A549 (cell line): ENCODE data around the gene ATP6V0A4. TPM values are rescaled to one million over a fixed set of nuclear protein-coding genes. Genes with fewer than 3 reads are reported as not detected.

Source experiments
- ATAC-seq, 2 experiments: fragments of 200-7000 bp in 1 of 2; fragments of >200 bp in 1 of 2; cut with Nextera tagmentation in 1 of 2; cut with Tn5 transposase in 1 of 2; 3 replicates each; pipeline versions ENCODE4 v1.8.0 to v1.9.1; 2018 to 2020; ENCODE audit warnings: mild to moderate bottlenecking in 1 of 2, moderate library complexity in 1 of 2
- CTCF ChIA-PET: fragments of 300-600 bp; sonication (Branson Sonifier 250); formaldehyde crosslinking; extraction: SDS; loops from one replicate; lab custom pipeline; 2021; ENCODE audit warnings: antibody characterized with exemption, inconsistent platforms; lab: Yijun Ruan, JAX
- POLR2A ChIA-PET: fragments of 350-600 bp; formaldehyde crosslinking; extraction: SDS; loops from one replicate; lab custom pipeline; 2021; ENCODE audit warnings: antibody characterized with exemption, inconsistent platforms; lab: Yijun Ruan, JAX
- DNase-seq, 2 experiments: peaks; one replicate each; pipeline versions ENCODE4 v3.0.0 to v3.0.0-alpha.2; 2011 to 2016; ENCODE audit warnings: low read depth in 1 of 2, low spot score in 1 of 2
- FAIRE-seq: peaks from 2 replicates; lab custom pipeline; 2011; peaks lifted over from hg19 to GRCh38; lab: Jason Lieb, UNC
- H3K27ac ChIP-seq, 2 experiments: fragments of >200 bp; sonication (Bioruptor Twin); formaldehyde crosslinking; 3 replicates each; pipeline ENCODE4 v1.5.1; 2016 to 2017
- H3K4me1 ChIP-seq: fragments of >200 bp; sonication (Bioruptor Twin); formaldehyde crosslinking; 3 replicates; pipeline ENCODE4 v1.6.1; 2016
- H3K4me2 ChIP-seq: fragments of >200 bp; sonication (Bioruptor Twin); formaldehyde crosslinking; 3 replicates; pipeline ENCODE4 v1.6.1; 2016
- H3K4me3 ChIP-seq: fragments of >200 bp; sonication (Bioruptor Twin); formaldehyde crosslinking; 3 replicates; pipeline ENCODE4 v1.5.1; 2016
- H3K9me3 ChIP-seq: fragments of >200 bp; sonication (Bioruptor Twin); formaldehyde crosslinking; 3 replicates; pipeline ENCODE4 v1.6.1; 2016
- BHLHE40 ChIP-seq: IDR thresholded peaks from 2 replicates; pipeline ENCODE4 v1.6.1; 2012; ENCODE audit warnings: low read depth, low read length, inconsistent platforms
- CHD2 ChIP-seq: fragments of 150-350 bp; IDR thresholded peaks from 2 replicates; pipeline ENCODE4 v1.6.1; 2014; ENCODE audit warnings: low read length; ENCODE audit not compliant: partially characterized antibody
- CTCF ChIP-seq: fragments of >200 bp; sonication (Bioruptor Twin); formaldehyde crosslinking; IDR thresholded peaks from 3 replicates; pipeline ENCODE4 v1.5.1; 2016
- EHF ChIP-seq: fragments of 250-450 bp; sonication (Bioruptor Pico); IDR thresholded peaks from 2 replicates; pipeline ENCODE4 v1.5.0; 2020; ENCODE audit warnings: mild to moderate bottlenecking
- ESRRA ChIP-seq: fragments of 150-350 bp; IDR thresholded peaks from 2 replicates; pipeline ENCODE4 v1.6.1; 2014; ENCODE audit warnings: mild to moderate bottlenecking, low read length, borderline replicate concordance
- FOSL2 ChIP-seq, 2 experiments: fragments of 450-650 bp in 1 of 2; fragments of >200 bp in 1 of 2; sonication (Bioruptor Twin) in 1 of 2; formaldehyde crosslinking; IDR thresholded peaks; 2 replicates each; pipeline versions ENCODE4 v1.5.0 to v1.6.1; 2016 to 2020; ENCODE audit warnings: mild to moderate bottlenecking in 1 of 2, moderate library complexity in 1 of 2
- HOXB5 ChIP-seq: fragments of 250-450 bp; sonication (Bioruptor Pico); IDR thresholded peaks from 2 replicates; pipeline ENCODE4 v1.5.0; 2020; ENCODE audit warnings: mild to moderate bottlenecking, moderate library complexity
- JUNB ChIP-seq: fragments of >200 bp; sonication (Bioruptor Twin); formaldehyde crosslinking; IDR thresholded peaks from 2 replicates; pipeline ENCODE4 v1.6.1; 2016
- MAFK ChIP-seq: fragments of 450-650 bp; IDR thresholded peaks from 2 replicates; pipeline ENCODE4 v1.6.1; 2014; ENCODE audit not compliant: partially characterized antibody
- NFE2L2 ChIP-seq: fragments of 150-350 bp; conservative IDR thresholded peaks from 2 replicates; pipeline ENCODE4 v1.6.1; 2014; ENCODE audit warnings: low read length
- RCOR1 ChIP-seq: fragments of 150-350 bp; IDR thresholded peaks from 2 replicates; pipeline ENCODE4 v1.6.1; 2014; ENCODE audit warnings: antibody characterized with exemption, low read length, low read depth
- RFX5 ChIP-seq: fragments of 450-650 bp; IDR thresholded peaks from 2 replicates; pipeline ENCODE4 v1.7.1; 2014; ENCODE audit warnings: antibody characterized with exemption, mild to moderate bottlenecking, moderate library complexity
- USF2 ChIP-seq: fragments of 450-650 bp; IDR thresholded peaks from 2 replicates; pipeline ENCODE4 v1.6.1; 2014; ENCODE audit warnings: antibody characterized with exemption
- ZFP36 ChIP-seq: fragments of 450-650 bp; IDR thresholded peaks from 2 replicates; pipeline ENCODE4 v1.6.1; 2014; ENCODE audit warnings: borderline replicate concordance; ENCODE audit not compliant: partially characterized antibody
- WGBS: methylation state at CpG from one replicate; pipeline ENCODE4 v1.1.6; 2017; ENCODE audit errors: missing lambda C conversion rate; 5-methylcytosine and 5-hydroxymethylcytosine counted together
- polyA plus RNA-seq, 4 experiments: library from polyadenylated mRNA; depleted of rRNA in 3 of 4; stranded (reverse); fragments of >200 nt; fragmentation: RNase III in 1 of 4; extraction: RNeasy Plus Mini Kit Qiagen cat#74134 plus additional on column Dnase treatment in 1 of 4; gene quantifications; 2 replicates in 3 of 4; 3 replicates in 1 of 4; pipeline ENCODE4 v1.2.3, GENCODE V29; 2011 to 2017
- TF ChIP-seq, protein P1 (sequence below): IDR thresholded peaks from 2 replicates; pipeline ENCODE4 v1.6.1; 2012
- TF ChIP-seq, protein P2 (sequence below): fragments of 150-350 bp; IDR thresholded peaks from 2 replicates; pipeline ENCODE4 v1.6.1; 2014; ENCODE audit warnings: low read depth, mild to moderate bottlenecking, low read length

Gene ATP6V0A4
- polyA plus RNA-seq, 2 of the 4 experiments (the other 2 are of a cell fraction), result 0.09 to 0.25 TPM

DNA sequence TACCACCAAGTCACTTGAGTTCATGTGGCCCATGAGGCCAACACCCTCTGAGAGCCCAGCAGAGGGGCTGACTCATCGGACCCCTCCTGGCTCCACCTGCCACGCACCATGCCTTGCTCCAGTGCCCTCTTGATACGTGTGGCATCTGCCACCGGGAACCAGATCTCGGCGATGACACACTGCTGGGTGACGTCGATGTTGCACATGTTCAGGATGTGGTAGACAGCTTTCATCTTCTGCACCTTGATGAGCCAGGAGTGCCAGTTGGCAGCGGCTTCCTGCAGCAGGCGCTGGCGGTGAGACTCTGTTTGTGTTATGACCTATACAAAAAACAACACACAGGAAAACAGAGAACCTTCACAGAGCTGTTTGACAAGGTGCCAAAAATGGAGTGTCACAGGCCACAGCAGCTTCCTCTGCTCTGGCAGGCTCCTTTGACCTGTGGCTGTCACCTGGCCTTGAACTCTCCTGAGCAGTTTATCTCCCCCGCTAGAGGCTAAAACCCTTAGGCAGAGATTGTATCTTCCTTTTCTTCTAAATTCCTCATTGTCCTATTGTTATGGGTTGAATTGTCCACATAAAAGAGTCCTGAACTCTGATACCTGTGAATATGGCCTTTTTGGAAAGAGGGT is 45.4 kb downstream of the ATP6V0A4 start:
- peak; percentile 37 to 73; a peak in 5 of 6 replicates for ATAC-seq
- FAIRE-seq, result no peak
- peak overlapping the region; percentile 13; the same call in 1 of the 3 replicates for H3K4me2 ChIP-seq
- ChIA-PET POLR2A (no interaction called here), CTCF (no interaction called here)
- H3K27ac ChIP-seq, result 0 out of 6 replicates have a peak overlapping the region, but pooled peaks of 1 of the 2 experiments have one; percentile 24
- 43% methylated on average over 12 of the region's 12 CpGs for WGBS
- H3K4me3 ChIP-seq, result no peak overlapping the region
- peak; percentile 26 to 63 for DNase-seq
- no peak for TF ChIP-seq FOSL2 (IDR thresholded peaks at IDR 0.05)
- TF ChIP-seq FOSL2 (CRISPR knock-in tag; IDR thresholded peaks at IDR 0.05), result 0 out of 2 replicates have a peak, but pooled peaks have one; percentile 15
- TF ChIP-seq, protein P1, sequence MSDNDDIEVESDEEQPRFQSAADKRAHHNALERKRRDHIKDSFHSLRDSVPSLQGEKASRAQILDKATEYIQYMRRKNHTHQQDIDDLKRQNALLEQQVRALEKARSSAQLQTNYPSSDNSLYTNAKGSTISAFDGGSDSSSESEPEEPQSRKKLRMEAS, result 0 out of 2 replicates have a peak, but pooled peaks have one; percentile 18
- TF ChIP-seq BHLHE40, result no peak
- no peak for TF ChIP-seq JUNB
- no peak for TF ChIP-seq ZFP36
- TF ChIP-seq RCOR1, result no peak
- TF ChIP-seq, protein P2, sequence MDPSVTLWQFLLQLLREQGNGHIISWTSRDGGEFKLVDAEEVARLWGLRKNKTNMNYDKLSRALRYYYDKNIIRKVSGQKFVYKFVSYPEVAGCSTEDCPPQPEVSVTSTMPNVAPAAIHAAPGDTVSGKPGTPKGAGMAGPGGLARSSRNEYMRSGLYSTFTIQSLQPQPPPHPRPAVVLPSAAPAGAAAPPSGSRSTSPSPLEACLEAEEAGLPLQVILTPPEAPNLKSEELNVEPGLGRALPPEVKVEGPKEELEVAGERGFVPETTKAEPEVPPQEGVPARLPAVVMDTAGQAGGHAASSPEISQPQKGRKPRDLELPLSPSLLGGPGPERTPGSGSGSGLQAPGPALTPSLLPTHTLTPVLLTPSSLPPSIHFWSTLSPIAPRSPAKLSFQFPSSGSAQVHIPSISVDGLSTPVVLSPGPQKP, result no peak
- TF ChIP-seq, all 56 proteins: peak for 2
- Histone ChIP-seq H3K9me3 (no peaks in the 10 kb centered on the region), H3K4me1 (peaks cover 22% of the 10 kb centered on the region)

DNA sequence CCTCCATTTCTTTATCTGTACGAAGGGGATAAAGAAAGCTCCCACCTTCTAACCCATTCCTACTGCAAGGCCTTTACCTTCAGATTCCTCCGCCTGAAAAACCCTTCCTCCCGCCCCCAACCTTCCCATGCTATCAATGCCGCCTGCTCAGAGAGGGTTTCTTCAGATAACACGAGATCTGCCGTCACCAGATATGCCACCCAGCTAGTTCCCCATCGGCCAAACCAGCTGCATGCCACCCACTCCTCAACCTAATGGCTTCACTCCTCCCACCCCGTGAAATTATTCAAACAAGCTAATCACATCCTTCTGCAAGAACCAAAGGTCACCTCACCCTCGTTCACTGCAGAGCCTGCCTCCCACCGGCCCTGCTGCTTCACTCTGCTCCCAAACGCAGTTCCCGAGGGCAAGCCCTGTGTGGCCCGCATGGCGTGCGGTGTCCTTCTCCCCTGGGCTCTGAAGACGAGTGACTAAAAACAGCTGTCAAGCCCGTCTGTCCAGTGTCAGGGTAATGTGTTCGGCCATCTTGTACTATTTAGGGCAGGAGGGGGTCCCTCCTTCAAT is 47.0 kb downstream of the ATP6V0A4 start:
- 81% methylated on average over 18 of the region's 18 CpGs for WGBS

More for the DNA sequence above, 47.0 kb downstream of the ATP6V0A4 start:
- H3K27ac ChIP-seq, result no peak overlapping the region
- DNase-seq (no peak), ATAC-seq (no peak), FAIRE-seq (no peak)
- H3K4me2 ChIP-seq, result no peak overlapping the region
- peaks cover 9% of the 10 kb centered on the region; the same call in 2 of the 3 replicates for H3K4me1 ChIP-seq
- ChIA-PET CTCF (interaction anchor here (0.8 to 3.8 kb wide), 3 partner anchors 12 to 589 kb away, joined by 3 to 23 read pairs (median 3); no protein-coding TSS in a partner anchor), POLR2A (no interaction called here)
- no peak for TF ChIP-seq RFX5
- TF ChIP-seq, protein P2, result no peak
- TF ChIP-seq EHF, result no peak
- no peak for TF ChIP-seq JUNB
- no peak for TF ChIP-seq CTCF
- TF ChIP-seq CHD2, result no peak
- no peak for TF ChIP-seq ESRRA
- TF ChIP-seq, protein P1, result no peak
- TF ChIP-seq USF2, result no peak
- no peak for TF ChIP-seq NFE2L2
- no peak for TF ChIP-seq MAFK
- TF ChIP-seq HOXB5 (CRISPR knock-in tag), result no peak
- no peak overlapping the region for H3K4me3 ChIP-seq
- H3K9me3 ChIP-seq, result no peaks in the 10 kb centered on the region
